ENCODE results near the gene PLIN1. TPM values are rescaled to one million over a fixed set of nuclear protein-coding genes. Genes with fewer than 3 reads are reported as not detected.

Gene PLIN1
- total RNA-seq, 2 donors from 2014 or later = 5.7 to 24.2 TPM

DNA sequence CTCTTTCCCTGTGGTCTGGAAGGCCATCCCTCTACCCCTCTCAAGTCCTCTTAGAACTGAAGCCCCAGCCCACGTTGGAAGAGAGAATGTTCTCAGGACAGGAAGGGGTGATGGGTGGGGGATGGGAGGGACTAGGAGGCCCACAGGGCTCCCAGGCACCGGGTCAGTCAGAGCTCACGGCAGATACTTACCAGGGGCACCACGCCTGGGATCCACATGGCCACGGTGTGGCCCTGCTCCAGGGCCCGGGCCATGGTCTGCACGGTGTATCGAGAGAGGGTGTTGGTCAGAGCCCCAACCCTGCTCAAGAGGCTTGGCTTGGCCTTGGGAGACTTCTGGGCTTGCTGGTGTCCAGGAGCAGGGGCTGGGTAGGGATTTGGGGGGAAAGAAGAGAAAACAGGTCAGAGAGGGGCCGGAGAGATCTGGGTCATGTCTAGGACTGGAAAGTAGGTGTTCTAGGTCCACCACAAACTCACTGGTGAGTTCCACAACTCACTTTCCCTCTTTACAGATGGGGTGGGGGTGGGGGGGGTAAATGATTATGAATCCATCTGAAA lies 9.8 kb downstream of the PLIN1 start:
- ATAC-seq (ENCODE audit: insufficient number of reproducible peaks, low FRiP score, low read depth) (no peak), DNase-seq (ENCODE audit: low spot score) (no peak)
- Histone ChIP-seq H3K27me3 (replicated peaks; ENCODE audit: insufficient read depth) (no peaks in the 10 kb centered on the region), H3K4me1 (ENCODE audit: control insufficient read depth in 1 of 2, low read depth in 2 of 2) (peaks cover 20 to 50% of the 10 kb centered on the region in 2 donors), H3K27ac (no peak overlapping the region), H3K4me3 (no peak overlapping the region), H3K36me3 (no peaks in the 10 kb centered on the region), H3K9me3 (no peaks in the 10 kb centered on the region)
- TF ChIP-seq, protein P1, sequence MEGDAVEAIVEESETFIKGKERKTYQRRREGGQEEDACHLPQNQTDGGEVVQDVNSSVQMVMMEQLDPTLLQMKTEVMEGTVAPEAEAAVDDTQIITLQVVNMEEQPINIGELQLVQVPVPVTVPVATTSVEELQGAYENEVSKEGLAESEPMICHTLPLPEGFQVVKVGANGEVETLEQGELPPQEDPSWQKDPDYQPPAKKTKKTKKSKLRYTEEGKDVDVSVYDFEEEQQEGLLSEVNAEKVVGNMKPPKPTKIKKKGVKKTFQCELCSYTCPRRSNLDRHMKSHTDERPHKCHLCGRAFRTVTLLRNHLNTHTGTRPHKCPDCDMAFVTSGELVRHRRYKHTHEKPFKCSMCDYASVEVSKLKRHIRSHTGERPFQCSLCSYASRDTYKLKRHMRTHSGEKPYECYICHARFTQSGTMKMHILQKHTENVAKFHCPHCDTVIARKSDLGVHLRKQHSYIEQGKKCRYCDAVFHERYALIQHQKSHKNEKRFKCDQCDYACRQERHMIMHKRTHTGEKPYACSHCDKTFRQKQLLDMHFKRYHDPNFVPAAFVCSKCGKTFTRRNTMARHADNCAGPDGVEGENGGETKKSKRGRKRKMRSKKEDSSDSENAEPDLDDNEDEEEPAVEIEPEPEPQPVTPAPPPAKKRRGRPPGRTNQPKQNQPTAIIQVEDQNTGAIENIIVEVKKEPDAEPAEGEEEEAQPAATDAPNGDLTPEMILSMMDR (IDR thresholded peaks at IDR 0.05) = no peak

DNA sequence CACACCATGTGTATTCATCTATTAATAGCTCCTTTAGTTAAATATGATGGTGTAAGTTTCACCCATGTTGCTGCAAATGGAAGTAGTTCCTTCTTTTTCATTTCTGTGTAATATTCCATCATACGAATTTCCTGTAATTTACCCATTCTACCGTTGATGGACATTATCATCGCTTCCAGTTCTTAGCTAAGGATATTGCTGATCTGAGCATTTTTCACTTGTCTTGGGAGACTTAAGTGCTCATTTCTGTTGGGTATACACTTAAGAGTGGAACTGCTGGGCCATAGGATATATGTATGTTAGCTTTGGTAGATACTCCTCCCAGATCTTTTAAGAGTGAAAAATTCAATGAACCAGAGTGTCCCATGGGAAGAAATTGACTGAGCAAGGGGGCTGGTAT lies 11.0 kb downstream of the PLIN1 start:
- ATAC-seq (ENCODE audit: insufficient number of reproducible peaks, low FRiP score, low read depth) (no peak), DNase-seq (ENCODE audit: low spot score) (no peak)
- Histone ChIP-seq H3K36me3 (no peaks in the 10 kb centered on the region), H3K4me1 (ENCODE audit: control insufficient read depth in 1 of 2, low read depth in 2 of 2) (peaks cover 19 to 45% of the 10 kb centered on the region in 2 donors), H3K27me3 (replicated peaks; ENCODE audit: insufficient read depth) (no peaks in the 10 kb centered on the region), H3K4me3 (no peak overlapping the region), H3K27ac (no peak overlapping the region), H3K9me3 (no peaks in the 10 kb centered on the region)
- TF ChIP-seq, protein P1 (IDR thresholded peaks at IDR 0.05) = no peak

DNA sequence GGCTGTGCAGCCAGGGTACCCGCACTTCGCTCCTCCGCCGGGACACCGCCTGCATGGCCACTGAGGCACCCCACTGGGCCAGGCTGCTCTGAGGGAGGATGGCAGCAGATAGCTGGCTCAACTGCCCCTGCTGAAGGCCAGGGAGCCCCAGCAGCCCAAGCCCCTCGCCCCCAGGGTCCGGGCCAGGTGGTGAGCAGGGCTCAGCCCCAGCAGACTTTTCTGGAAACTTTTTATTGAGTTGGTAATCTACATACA lies 11.5 kb downstream of the PLIN1 start:
- Histone ChIP-seq H3K27ac (no peak overlapping the region), H3K36me3 (no peaks in the 10 kb centered on the region), H3K9me3 (no peaks in the 10 kb centered on the region), H3K27me3 (replicated peaks; ENCODE audit: insufficient read depth) (no peaks in the 10 kb centered on the region), H3K4me3 (no peak overlapping the region), H3K4me1 (ENCODE audit: control insufficient read depth in 1 of 2, low read depth in 2 of 2) (peaks cover 19 to 45% of the 10 kb centered on the region in 2 donors)
- TF ChIP-seq, protein P1 (IDR thresholded peaks at IDR 0.05) = no peak
- DNase-seq (ENCODE audit: low spot score) = no peak
- ATAC-seq (ENCODE audit: insufficient number of reproducible peaks, low FRiP score, low read depth) = no peak

DNA sequence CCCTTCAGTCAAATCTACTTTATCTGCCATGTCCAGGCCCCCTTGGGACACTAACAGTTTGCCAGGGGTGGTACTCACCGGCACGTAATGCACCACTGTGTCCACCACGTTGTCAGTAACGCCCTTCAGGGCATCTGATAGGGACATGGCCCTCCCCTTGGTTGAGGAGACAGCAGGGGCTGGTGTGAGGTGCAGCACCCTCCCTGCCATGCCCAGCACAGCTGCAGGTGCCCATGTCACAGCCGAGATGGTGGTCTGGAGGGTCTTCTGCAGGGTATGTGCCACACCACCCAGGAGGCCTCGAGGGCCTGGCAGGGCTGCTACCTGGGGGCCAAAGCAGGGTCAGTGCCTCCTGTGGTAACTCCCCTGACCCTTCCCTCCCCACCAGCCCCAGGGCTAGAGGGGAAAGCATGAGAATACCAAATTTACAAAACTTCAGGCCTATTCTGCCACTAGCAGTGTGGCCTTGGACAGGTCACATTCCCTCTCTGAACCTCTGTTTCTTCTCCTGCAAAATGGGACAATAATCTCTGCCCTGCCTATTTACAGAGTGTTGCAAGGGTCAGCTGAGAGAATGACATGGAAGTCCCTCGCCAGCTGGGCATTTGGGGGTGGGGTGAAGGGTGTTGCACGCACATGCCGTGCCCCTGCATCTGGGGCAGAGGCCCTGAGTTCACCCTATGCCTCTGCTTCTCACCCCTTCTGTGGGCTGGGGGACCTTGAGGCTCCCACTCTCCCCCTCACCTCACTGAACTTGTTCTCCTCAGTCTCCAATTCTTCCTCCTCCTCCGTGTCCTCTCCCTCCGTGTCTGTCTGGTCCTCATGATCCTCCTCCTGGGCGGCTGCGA lies 12.1 kb downstream of the PLIN1 start:
- Histone ChIP-seq H3K27me3 (replicated peaks; ENCODE audit: insufficient read depth) (no peaks in the 10 kb centered on the region), H3K4me1 (ENCODE audit: control insufficient read depth in 1 of 2, low read depth in 2 of 2) (peaks cover 19 to 45% of the 10 kb centered on the region in 2 donors), H3K9me3 (no peaks in the 10 kb centered on the region), H3K27ac (peak overlapping the region; percentile 96), H3K36me3 (no peaks in the 10 kb centered on the region), H3K4me3 (no peak overlapping the region)
- TF ChIP-seq, protein P1 (IDR thresholded peaks at IDR 0.05) = no peak
- DNase-seq (ENCODE audit: low spot score) (no peak), ATAC-seq (ENCODE audit: insufficient number of reproducible peaks, low FRiP score, low read depth) (no peak)

DNA sequence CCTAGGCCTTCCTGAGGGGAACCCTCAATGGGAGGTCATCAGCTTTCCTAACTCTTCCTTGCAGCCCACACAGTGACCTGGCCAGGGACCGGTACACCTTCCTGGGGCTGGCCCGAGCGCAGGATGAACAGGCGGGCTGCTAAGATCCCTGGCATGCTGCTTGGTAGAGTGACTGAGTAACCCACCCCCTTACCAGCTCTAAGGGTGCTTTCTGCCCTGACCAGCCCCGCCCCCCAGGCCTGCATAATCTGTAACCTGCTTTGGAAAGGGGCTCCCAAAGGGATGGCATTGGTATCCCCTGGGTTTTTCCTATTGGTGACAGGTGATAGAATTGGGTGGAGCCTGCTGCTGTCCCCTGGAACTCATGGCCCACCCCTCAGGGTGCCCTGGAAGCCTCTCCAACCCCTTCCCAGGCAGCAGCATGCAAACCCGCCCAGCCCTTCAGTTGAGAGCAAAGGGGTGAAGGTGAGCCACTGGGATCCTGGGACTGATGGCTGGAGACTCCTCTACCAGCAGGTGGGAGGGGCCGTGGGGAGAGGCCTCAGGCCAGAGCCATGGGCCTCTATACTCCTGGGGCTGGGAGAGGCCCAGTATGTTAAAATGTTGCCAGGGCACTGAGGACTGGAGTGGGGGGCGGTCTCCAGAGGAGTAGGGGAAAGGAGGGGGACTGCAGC lies 12.8 kb downstream of the PLIN1 start:
- Histone ChIP-seq H3K4me3 (peak overlapping the region; percentile 65), H3K4me1 (ENCODE audit: control insufficient read depth in 1 of 2, low read depth in 2 of 2) (peaks cover 13 to 44% of the 10 kb centered on the region in 2 donors), H3K27me3 (replicated peaks; ENCODE audit: insufficient read depth) (no peaks in the 10 kb centered on the region), H3K9me3 (no peaks in the 10 kb centered on the region), H3K36me3 (no peaks in the 10 kb centered on the region), H3K27ac (peak overlapping the region; percentile 96)
- ATAC-seq (ENCODE audit: insufficient number of reproducible peaks, low FRiP score, low read depth) (no peak), DNase-seq (ENCODE audit: low spot score) (no peak)
- TF ChIP-seq, protein P1 (IDR thresholded peaks at IDR 0.05) = no peak

Data from thoracic aorta (tissue), 2 donors.